22Rv1 (cell line): ENCODE data around the gene ERBIN.

Experiments used
- CTCF ChIP-seq: fragments of 450-650 bp; IDR thresholded peaks from 2 replicates; pipeline ENCODE4 v1.5.1; 2017; ENCODE audit warnings: mild to moderate bottlenecking
- ZFX ChIP-seq: fragments of 450-650 bp; IDR thresholded peaks from 2 replicates; pipeline ENCODE4 v1.6.1; 2017; ENCODE audit warnings: antibody characterized with exemption, borderline replicate concordance

- TF ChIP-seq CTCF, result no peak
- TF ChIP-seq ZFX, result no peak
Observed at GRCh38 chr5:65992630-65993029, 66.3 kb downstream of the ERBIN start.
